GM19395 (cell line): Measurements from ENCODE around the gene OR2T35.
A peak's percentile ranks its signal among the peaks of the same experiment; 100 is the strongest.
"Not testable (repeated sequence)": the region's sequence is repeated elsewhere in the genome, so short reads cannot be mapped to it uniquely, and the experiment has no call there.

Experiments used
- ATAC-seq: cut with Tn5 transposase; IDR thresholded peaks from one replicate; pipeline ENCODE4 v1.9.1; 2021; ENCODE audit warnings: mild to moderate bottlenecking, moderate library complexity; ENCODE audit not compliant: unreplicated experiment

The OR2T35 gene, protein sequence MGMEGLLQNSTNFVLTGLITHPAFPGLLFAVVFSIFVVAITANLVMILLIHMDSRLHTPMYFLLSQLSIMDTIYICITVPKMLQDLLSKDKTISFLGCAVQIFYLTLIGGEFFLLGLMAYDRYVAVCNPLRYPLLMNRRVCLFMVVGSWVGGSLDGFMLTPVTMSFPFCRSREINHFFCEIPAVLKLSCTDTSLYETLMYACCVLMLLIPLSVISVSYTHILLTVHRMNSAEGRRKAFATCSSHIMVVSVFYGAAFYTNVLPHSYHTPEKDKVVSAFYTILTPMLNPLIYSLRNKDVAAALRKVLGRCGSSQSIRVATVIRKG

DNA sequence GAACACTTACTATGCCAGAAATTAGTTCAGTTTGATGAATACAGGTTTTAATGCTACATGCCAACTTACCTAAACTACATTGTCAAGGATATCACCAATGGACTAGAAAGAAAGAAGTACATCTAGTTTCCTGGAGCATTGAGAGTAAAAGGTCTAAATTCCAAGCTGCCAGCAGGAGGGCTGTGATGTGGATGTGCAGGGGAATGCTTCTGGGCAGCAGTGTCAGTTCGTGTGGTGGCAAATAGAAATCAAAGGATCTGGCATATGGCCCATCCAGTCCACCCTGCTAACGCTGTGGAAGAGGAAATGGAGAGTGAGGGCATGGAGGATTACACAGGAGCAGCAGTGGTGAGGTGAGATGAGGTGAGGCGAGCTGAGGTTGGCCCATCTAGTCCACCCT is at the start of gene OR2T35:
Gene OR2T35, minus strand, starts transcription at position 101 of the 400 bp plus-strand sequence. CDS start 6,020 bp downstream, outside the sequence.
- not testable (repeated sequence) for ATAC-seq

DNA sequence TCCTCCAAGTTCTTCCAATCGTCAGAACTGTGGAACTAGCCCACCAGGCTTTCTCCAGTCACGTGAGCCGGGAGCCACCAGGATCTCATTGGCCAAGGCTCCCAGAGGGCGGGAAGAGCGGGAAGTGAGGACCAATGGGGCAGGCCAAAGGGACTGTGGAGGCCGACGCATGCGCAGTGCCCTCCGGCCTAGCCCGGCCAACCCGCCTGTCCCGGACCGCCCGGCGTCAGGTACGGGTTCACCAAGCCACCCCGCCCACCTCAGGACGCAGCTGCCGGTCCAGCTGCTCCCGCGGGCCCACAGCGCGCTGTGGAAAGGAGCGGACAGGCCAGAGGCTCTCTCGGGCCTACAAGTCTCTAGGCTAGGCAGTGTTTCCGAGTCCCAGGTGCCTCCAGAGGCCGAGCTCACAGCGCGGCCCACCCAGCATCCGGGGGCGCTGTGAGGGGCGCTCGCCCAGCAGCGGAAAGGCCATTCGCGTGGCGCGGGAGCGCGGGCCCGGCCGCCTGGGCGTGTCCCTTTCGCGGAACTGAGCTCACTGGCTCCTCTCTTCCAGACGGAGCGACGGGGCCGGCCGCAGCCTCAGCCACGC is 46.6 kb upstream of the OR2T35 start:
- ATAC-seq, result no peak

DNA sequence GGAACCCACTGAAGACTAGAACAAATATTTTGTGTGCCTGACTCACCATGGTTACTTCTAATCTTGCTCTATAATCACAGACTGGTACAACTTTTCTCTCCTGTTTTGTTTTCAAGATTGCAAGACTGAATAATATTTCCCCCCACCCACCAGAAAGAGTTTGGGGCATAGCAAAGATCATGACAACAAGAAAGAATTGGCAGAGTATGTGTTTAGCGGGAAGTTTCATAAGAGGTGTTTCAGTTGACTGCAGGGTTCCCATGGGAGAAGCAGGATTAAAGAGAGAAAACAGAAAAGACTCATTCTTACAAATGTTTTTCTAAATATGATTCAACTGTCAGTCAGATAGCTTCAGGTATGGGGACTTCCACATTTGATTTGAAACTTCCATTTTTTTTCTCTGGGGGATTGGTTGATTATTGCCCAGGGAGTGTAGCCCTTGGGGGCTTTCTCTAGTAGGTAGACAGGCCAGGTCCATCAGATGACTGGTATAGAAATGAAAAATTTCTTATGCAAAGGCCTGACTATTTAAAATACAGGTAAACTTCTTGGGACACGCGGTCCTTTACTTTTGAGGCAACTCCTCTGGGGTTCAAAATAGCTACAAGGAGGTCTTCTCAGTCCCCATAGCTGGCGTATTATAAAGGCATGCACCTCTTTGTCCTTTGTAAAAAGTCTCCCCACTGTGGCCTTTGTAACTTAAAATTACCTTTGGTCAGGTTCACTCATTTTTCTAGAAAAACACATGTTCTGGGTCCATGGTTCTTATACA is 43.6 kb upstream of the OR2T35 start:
- ATAC-seq, result peak; percentile 54

DNA sequence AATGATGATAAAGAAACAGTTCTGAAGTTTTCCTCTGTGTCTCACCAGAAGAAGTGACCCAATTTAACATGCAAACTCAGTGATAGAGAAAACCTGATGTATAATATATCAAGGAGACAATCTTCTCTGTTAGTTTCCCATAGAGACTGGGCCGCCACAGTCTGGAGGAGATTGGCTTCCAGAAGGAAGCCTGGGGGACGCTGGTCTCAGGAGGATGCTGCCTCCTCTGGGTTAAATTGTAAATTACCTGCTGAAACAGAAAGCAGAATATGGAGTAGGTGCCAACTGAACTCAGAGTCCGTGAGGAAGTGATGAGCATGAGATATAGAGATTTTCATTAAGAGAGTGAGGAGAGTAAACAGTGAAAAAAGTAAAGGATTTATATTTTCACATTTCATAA is 41.7 kb upstream of the OR2T35 start:
- ATAC-seq, result peak; percentile 93

DNA sequence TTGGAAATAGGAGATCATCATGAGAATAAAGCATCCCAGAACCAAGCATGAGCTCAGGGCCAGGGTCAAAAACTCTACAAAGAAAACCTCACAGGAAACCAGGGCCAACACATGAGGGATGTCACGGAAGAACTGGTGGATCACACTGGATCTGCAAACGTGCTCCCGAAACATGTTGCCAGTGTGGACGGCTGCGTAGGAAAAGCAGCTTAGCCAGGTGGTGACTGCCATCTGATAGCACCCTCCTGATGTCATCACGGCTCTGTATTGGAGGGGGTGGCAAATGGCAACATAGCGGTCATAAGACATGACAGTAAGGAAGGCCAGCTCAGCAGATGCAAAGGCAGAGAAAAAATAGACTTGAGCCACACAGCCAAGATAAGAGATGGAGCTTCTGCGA is 36.6 kb upstream of the OR2T35 start:
- no peak for ATAC-seq

DNA sequence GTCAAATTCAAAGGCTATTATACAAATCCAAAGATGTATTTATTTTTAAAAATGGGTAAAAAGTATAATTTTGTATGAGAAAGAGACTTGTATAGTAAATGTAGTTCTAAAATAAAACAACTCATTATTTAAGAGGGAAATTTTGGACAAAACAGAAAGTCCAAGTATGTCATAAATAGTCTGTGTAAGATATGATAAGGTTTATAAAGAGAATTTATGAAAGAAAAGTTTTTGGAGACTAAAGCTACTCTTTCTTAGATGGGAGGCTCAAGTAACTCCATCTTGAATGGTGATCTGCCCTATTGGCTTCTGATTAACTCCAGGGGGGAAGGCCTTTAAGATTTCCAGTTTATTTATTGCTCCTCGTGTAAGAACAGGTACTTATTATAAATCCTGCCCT is 24.9 kb upstream of the OR2T35 start:
- no peak for ATAC-seq

DNA sequence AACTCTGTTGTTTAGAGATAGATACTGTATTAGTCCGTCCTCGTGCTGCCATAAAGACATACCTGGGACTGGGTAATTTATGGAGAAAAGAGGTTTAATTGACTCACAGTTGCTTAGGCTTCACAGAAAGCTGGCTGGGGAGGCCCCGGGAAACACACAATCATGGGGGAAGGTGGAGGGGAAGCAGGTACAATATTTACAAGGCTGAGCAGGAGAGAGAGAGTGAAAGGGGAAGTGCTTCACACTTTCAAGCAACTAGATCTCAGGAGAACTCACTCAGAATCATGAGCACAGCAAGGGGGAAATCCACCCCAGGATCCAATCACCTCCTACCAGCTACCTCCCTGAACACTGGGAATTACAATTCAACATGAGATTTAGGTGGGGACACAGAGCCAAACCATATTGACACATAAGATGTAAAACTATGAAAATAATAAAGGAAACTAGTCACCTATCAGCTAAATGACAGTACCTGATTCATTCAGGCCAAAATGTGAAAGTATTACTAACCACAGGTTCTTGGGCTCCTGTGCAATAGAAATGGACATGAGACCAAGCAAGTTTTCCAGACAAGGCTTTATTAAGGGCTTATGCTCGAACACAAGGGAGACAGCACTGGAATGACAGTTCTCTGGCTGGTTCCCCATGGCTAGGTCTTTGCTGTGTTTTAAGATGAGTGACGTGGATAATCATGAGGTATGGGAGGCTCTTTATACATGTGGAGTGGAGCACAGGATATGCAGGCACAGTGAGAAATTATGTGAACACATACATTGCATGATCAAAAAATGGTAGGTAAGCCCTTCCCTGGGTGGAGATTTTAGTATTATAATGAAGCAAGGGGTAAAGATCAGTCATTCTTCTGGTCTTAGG is 18.6 kb upstream of the OR2T35 start:
- ATAC-seq, result peak; percentile 97

DNA sequence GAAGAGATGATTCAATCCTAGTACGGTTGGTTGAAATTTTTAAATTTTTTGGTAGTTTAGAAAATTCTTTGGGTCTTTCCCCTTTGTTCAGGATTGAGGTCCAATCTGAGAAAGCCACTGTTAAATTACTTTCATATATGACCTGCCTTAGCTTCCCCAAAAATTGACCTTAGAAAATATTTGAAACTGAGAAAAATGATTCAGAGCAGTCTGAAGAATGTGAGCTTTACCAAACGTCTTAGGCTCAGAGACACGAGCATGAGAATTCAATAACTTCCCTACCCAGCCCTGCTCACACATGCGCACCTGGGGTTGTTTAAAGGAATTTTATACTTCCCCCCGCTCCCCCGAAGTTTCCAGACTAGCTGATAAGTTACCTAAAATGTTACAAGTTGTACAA is 11.7 kb upstream of the OR2T35 start:
- ATAC-seq, result peak; percentile 59

DNA sequence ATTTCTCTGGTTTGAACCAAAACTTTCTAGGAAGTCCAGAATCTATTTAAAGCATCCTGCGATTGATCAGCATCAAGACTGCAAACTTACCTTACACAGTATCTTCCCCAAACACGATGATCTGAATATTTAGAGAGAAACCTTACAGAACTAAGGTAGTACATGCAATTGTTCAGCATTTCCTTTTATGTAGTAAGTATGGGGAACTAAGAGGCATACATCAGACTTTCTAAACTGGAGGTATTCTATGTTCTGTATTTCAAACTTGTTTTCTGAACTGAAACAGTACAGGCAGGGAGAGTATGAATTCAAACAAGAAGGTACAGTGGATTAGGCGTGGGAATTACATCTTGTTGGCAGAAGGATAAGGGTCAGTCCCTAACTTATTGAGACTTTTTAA is 10.3 kb upstream of the OR2T35 start, which contains the start of gene OR2T27:
Gene OR2T27, minus strand, starts transcription at position 175 of the 400 bp plus-strand sequence. CDS start 4,644 bp downstream, outside the sequence.
- ATAC-seq, result peak; percentile 68

DNA sequence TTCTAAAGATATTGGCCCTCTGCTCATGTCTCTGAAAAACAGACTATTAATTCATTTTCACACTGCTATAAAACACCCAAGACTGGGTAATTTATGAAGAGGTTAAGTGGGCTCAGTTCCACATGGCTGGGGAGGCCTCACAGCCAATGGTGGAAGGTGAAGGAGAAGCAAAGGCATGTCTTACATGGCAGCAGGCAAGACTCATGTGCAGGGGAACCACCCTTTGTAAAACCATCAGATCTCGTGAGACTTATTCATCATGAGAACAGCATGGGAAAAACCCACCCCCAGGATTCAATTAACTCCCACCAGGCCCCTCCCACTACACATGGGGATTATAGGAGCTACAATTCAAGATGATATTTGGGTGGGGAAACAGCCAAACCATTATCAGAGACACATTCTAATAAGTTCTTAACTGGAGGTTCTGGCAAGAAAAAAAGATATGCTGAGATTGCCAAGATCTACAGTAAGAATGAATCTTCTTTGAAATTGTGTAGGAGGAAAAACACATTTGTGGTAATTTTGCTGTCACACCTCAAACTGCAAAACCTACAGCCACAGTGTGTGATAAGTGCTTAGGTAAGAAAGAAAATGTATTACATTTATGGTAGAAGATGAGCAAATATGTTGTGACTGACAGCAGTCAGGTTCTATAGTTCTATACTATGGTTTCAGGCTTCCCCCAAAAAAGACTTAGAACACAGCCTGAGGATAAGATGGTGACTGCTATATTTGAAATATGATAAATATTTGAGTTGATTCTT is 3.9 kb upstream of the OR2T35 start:
- not testable (repeated sequence) for ATAC-seq

DNA sequence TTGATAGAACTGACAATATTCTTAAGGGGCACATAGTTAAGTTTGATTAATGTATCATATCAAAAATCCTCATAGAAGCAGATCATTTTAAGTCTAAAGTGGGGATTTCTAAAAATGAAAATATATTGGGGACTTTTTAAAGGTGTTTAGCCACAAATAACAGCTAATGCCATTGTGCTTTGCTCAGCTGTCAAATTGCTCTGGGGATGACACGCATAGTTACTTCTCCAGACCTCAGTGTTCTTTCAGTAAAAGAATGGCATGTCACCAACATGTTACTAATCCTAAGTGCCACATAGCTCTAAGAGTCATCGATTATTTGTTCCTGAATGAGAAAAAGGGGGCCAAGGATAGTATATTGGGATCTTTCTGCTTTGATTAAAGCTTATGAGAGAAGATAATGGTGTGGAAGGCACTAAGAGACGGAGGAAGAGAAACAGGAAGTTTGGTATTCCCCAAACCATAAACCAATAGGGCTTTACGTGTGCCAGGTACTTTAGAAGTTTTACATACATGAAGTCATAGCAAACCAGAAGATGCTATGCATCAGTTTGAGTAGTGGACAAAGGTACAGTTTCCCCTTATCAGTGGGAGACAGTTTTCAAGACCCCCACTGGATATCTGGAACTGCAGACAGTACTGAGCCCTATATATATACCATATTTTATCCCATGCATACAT is 2.0 kb downstream of the OR2T35 start:
- peak; percentile 56 for ATAC-seq

DNA sequence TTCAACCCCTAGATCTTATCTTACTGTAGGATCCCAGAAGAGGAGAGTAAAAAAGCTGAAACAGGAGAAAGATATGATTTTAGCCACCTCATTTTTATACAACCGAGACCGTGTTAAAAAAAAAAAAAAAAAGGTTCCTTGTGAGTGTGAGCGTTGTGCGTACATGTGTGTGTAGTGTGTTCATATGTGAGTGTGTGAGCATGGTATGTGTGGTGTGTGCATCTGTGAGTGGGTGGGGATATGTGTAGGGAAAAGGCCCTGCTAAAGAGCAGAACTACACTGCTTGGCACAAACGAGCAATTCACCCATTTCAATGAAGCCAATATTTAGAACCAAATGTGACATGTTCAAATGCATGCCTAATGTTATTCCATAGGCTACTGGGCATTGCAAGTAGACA is 3.5 kb downstream of the OR2T35 start:
- ATAC-seq, result peak; percentile 6

DNA sequence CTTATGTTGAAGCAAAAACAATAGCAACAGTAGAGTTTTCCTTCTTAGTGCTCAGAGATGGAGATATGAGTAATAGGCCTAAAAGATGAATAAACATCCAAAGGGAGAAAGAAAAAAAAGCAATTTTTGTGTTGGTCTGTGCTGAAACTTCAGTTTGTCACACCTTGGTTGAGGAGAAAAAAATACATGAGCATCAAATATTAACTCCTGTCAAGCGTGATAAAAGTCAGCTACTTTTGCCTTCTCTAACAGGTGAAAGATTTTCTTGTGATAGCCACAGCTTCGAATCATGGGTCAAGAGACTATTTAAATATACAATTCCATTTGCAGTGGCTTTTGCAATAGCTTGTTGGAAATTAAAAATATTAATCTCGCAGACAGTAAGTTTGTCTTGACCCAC is 4.2 kb downstream of the OR2T35 start:
- peak; percentile 47 for ATAC-seq

DNA sequence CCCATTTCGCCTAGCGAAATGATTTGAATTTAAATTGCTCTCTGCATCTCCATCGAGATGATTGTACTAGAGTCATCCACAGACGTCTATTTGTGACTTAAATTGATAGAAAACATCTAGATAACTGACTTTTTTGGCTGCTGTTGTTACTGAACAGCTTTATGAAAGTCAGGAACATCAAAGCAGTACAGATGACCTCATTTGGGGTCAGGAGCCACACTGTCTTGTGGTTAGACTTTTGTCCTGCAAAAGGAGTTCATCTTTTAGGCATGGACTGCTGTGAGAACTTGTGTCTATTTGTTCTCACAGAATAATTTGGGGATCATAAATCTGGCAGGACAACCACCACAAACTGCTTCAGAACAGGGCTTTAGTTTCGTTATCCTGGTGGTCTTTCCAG is 5.4 kb downstream of the OR2T35 start:
- ATAC-seq, result peak; percentile 42

DNA sequence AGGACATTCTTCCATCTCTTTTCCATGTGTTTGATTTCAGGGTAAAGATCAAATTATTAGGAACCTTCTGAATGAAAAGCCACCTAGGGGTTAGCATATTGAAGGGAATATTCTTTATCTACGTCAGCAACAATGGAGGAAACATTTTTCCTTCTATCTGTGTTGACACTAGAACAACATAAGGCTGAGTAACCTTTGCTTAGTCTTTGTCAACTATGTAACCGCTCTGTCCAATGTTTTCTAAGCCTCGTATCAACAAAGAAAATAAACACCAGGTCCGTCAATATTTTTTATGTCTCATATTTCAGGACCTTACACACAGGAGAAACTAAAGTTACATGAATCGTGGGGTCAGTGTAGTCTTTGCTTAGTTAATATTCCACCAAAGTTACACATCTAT is 8.5 kb downstream of the OR2T35 start:
- ATAC-seq, result not testable (repeated sequence)

DNA sequence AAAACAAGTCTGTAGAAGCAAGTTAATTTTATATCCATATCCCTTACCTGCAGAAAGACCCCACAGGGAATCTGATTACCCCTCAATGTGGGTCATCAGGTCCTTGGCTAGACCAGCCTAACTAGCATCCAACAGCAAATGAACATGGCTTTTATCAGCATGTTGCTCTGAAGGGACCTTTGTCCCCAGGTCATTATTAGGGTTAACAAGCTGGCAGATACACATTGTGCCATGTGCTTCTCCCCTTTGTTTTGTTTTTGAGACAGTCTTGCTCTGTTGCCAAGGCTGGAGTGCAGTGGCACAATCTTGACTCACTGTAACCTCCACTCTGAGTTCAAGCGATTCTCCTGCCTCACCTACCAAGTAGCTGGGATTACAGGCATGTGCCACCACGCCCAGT is 10.1 kb downstream of the OR2T35 start, which contains the start of gene OR2T11:
Gene OR2T11, minus strand, starts transcription at position 101 of the 400 bp plus-strand sequence. CDS start 7,963 bp downstream, outside the sequence.
- ATAC-seq, result not testable (repeated sequence)

DNA sequence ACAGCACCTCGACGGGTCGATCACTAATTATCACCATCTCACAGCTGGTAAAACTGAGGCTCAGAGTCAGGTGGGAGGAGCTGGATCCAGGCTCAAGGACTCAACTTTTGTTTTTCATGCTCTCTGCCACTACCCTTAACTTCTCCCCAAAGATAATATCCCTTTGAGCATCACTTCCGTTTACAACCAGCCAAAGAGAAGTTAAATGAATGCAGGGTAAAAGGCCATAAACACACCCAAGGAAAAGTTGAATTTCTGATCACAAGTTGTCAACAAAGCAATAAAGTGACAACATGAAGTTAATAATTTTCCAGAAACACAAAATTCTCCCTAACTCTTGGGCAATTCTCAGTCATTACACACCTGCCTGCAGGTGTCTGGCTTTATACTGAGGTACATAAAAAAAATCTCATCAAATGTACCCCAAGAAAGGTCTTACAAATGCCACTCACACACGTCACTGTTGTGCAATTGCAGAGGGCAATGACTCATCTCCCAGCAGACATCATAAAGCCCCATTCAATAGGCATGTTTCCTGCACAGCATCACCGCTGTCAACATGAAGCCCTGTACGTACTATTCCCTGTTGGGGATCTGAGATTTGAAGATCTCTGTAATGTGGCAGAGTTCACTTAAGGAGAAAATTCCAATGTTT is 13.6 kb downstream of the OR2T35 start:
- ATAC-seq, result no peak

DNA sequence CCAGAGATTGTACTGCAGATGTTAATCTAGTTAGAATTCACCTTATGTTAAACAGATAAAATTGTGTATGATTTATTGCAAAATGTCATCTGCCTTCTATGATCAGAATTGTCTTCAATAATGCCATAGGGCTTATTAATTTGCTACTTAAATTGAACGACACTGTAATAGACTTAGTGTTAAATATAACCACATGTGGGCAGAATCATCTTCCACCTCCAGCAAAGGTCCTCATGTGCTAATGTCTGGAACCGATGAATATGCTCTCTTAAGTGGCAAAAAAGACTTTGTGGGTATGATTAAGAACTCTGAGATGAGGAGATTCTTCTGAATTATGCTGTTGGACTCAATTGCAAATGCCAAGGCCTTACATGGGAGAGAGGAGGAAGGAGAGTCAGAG is 14.5 kb downstream of the OR2T35 start:
- no peak for ATAC-seq
